ENCODE measurements around the gene HNRNPUL1. TPM values are rescaled to one million over a fixed set of nuclear protein-coding genes. Genes with fewer than 3 reads are reported as not detected.

The HNRNPUL1 gene
- polyA plus RNA-seq, 1 donor (not counting 4 experiments of a cell fraction or from before 2014, with no cell fraction given) = 48.3 TPM

DNA sequence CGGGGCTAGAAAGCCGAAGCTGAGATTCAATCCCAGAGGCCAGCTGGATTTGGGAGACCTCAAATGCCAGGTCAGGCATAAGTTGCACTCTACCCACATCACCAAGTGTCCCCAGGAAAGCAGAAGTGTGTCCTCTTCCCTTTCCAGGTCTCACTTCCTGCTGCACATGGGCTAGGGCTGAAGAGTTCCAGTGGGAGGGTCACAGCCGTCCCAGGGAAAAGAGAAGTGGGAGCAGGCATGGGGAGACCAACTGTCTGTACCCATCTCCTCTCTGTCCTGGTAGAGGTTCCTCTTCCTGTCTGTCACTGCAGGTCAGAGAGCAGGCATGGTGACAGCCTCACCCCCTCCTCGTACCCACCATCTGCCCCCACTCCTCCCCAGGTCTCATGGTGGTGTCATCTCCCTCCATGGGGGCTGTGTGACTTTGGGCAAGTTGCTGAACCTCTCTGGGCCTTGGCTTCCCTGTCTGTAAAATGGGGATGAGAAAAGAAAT lies 30.4 kb upstream of the HNRNPUL1 start:
- Histone ChIP-seq H3K9me3 (ENCODE audit: control insufficient read depth, low read depth, low read length) (no peaks in the 10 kb centered on the region), H4K20me1 (ENCODE audit: control insufficient read depth, extremely low read depth, insufficient read depth, low read length) (no peaks in the 10 kb centered on the region), H3K27ac (ENCODE audit: control insufficient read depth, insufficient read depth, low read length) (no peak overlapping the region), H3K9me1 (ENCODE audit: control insufficient read depth, extremely low read depth, insufficient read depth, low read length) (no peaks in the 10 kb centered on the region), H3K4me1 (ENCODE audit: control insufficient read depth, extremely low read depth, insufficient read depth, low read length) (no peaks in the 10 kb centered on the region), H3K79me2 (ENCODE audit: control insufficient read depth, insufficient read depth, low read length) (peaks cover 2% of the 10 kb centered on the region), H3K27me3 (ENCODE audit: control insufficient read depth, extremely low read depth, insufficient read depth, low read length) (no peaks in the 10 kb centered on the region), H3K4me3 (ENCODE audit: control insufficient read depth in 2 of 3, extremely low read depth in 1 of 3, insufficient read depth in 2 of 3, low read depth in 1 of 3, low read length in 3 of 3) (no peak overlapping the region), H3K36me3 (ENCODE audit: control insufficient read depth in 2 of 2, extremely low read depth in 1 of 2, insufficient read depth in 2 of 2, low read length in 2 of 2) (peaks cover 5 to 25% of the 10 kb centered on the region in 2 experiments), H2AFZ (ENCODE audit: control insufficient read depth, low read length) (no peak overlapping the region), H3K9ac (ENCODE audit: control insufficient read depth, extremely low read depth, insufficient read depth, low read length) (no peak overlapping the region), H3K4me2 (ENCODE audit: control insufficient read depth, extremely low read depth, insufficient read depth, low read depth, low read length) (no peak overlapping the region)
- dilution Hi-C loops (cut with MboI; ENCODE audit: extremely low pct_ligation_motif_present, low sequenced_read_pairs) = no loop called here
- TF ChIP-seq EZH2 (IDR thresholded peaks at IDR 0.05; ENCODE audit: low read length) = no peak
- TF ChIP-seq CTCF (optimal IDR thresholded peaks at IDR 0.05 in 1 of 3, IDR thresholded peaks at IDR 0.05 in 1 of 3, conservative IDR thresholded peaks at IDR 0.05 in 1 of 3; ENCODE audit: extremely low read depth in 1 of 3, insufficient read depth in 2 of 3, low read length in 3 of 3) = no peak
- no peak for DNase-seq (ENCODE audit: low read depth, low spot score)
- no peak for FAIRE-seq

- no peaks in the 10 kb centered on the region for H4K20me1 ChIP-seq (ENCODE audit: control insufficient read depth, extremely low read depth, insufficient read depth, low read length)
- peaks cover 5 to 25% of the 10 kb centered on the region in 2 experiments for H3K36me3 ChIP-seq (ENCODE audit: control insufficient read depth in 2 of 2, extremely low read depth in 1 of 2, insufficient read depth in 2 of 2, low read length in 2 of 2)
- dilution Hi-C loops (cut with MboI; ENCODE audit: extremely low pct_ligation_motif_present, low sequenced_read_pairs) = no loop called here
- H3K4me1 ChIP-seq (ENCODE audit: control insufficient read depth, extremely low read depth, insufficient read depth, low read length) = no peaks in the 10 kb centered on the region
- H3K9ac ChIP-seq (ENCODE audit: control insufficient read depth, extremely low read depth, insufficient read depth, low read length) = no peak overlapping the region
- no peaks in the 10 kb centered on the region for H3K9me3 ChIP-seq (ENCODE audit: control insufficient read depth, low read depth, low read length)
- FAIRE-seq = no peak
- no peaks in the 10 kb centered on the region for H3K27me3 ChIP-seq (ENCODE audit: control insufficient read depth, extremely low read depth, insufficient read depth, low read length)
- DNase-seq (ENCODE audit: low read depth, low spot score) = no peak
- TF ChIP-seq EZH2 (IDR thresholded peaks at IDR 0.05; ENCODE audit: low read length) = no peak
- no peak for TF ChIP-seq CTCF (optimal IDR thresholded peaks at IDR 0.05 in 1 of 3, IDR thresholded peaks at IDR 0.05 in 1 of 3, conservative IDR thresholded peaks at IDR 0.05 in 1 of 3; ENCODE audit: extremely low read depth in 1 of 3, insufficient read depth in 2 of 3, low read length in 3 of 3)
- H3K4me3 ChIP-seq (ENCODE audit: control insufficient read depth in 2 of 3, extremely low read depth in 1 of 3, insufficient read depth in 2 of 3, low read depth in 1 of 3, low read length in 3 of 3) = no peak overlapping the region
- H3K9me1 ChIP-seq (ENCODE audit: control insufficient read depth, extremely low read depth, insufficient read depth, low read length) = no peaks in the 10 kb centered on the region
- no peak overlapping the region for H2AFZ ChIP-seq (ENCODE audit: control insufficient read depth, low read length)
- no peak overlapping the region for H3K4me2 ChIP-seq (ENCODE audit: control insufficient read depth, extremely low read depth, insufficient read depth, low read depth, low read length)
- H3K79me2 ChIP-seq (ENCODE audit: control insufficient read depth, insufficient read depth, low read length) = peaks cover 2% of the 10 kb centered on the region
- no peak overlapping the region for H3K27ac ChIP-seq (ENCODE audit: control insufficient read depth, insufficient read depth, low read length)
These were observed 29.5 kb upstream of the HNRNPUL1 start for GRCh38 chr19:41234512-41235168.
